K562 (cell line): ENCODE results near the gene CERS2. TPM values are rescaled to one million over a fixed set of nuclear protein-coding genes. Genes with fewer than 3 reads are reported as not detected.
A peak's percentile ranks its signal among the peaks of the same experiment; 100 is the strongest.

Experiments
- BMI1 ChIP-seq: fragments of 150-350 bp; IDR thresholded peaks from 2 replicates; pipeline ENCODE4 v1.6.1; 2014; ENCODE audit warnings: low read length
- BRD9 ChIP-seq: fragments of 450-650 bp; IDR thresholded peaks from 2 replicates; pipeline ENCODE4 v1.6.1; 2018; ENCODE audit warnings: low read depth; ENCODE audit not compliant: partially characterized antibody
- CHD7 ChIP-seq: fragments of 200-600 bp; sonication (generic); IDR thresholded peaks from one replicate; pipeline ENCODE4 v1.6.1; 2012; ENCODE audit warnings: mild to moderate bottlenecking, low read depth, low read length, inconsistent platforms
- GATAD2A ChIP-seq: fragments of 450-650 bp; IDR thresholded peaks from 2 replicates; pipeline ENCODE4 v1.6.1; 2017
- JUND ChIP-seq, 2 experiments: IDR thresholded peaks; 2 replicates in 1 of 2; 3 replicates in 1 of 2; pipeline ENCODE4 v1.6.1; 2011; ENCODE audit warnings: borderline replicate concordance in 2 of 2, low read depth in 2 of 2, low read length in 2 of 2, improper control_type of control experiment in 1 of 2, missing biosample characterization in 1 of 2, missing genetic modification characterization in 1 of 2, missing genetic modification reagents in 1 of 2
- KLF16 ChIP-seq: IDR thresholded peaks from 2 replicates; pipeline ENCODE4 v1.6.1; 2016; ENCODE audit warnings: antibody characterized with exemption
- YY1 ChIP-seq, 3 experiments: IDR thresholded peaks; 2 replicates each; pipeline ENCODE4 v1.6.1; 2011; ENCODE audit warnings: low read length in 2 of 3, mild to moderate bottlenecking in 2 of 3, moderate library complexity in 2 of 3, borderline replicate concordance in 1 of 3, control low read depth in 1 of 3, low read depth in 1 of 3; ENCODE audit not compliant: insufficient read depth in 3 of 3, insufficient replicate concordance in 2 of 3, control insufficient read depth in 1 of 3, insufficient read length in 1 of 3; ENCODE audit errors: extremely low read depth in 1 of 3
- ZNF133 ChIP-seq: fragments of 250-450 bp; sonication (Bioruptor Pico); IDR thresholded peaks from 2 replicates; pipeline ENCODE4 v1.4.0; 2020; ENCODE audit warnings: mild to moderate bottlenecking
- ZNF24 ChIP-seq: fragments of 450-650 bp; IDR thresholded peaks from 2 replicates; pipeline ENCODE4 v1.6.1; 2016
- polyA plus RNA-seq, 8 experiments: library from polyadenylated mRNA; depleted of rRNA in 4 of 8; stranded (reverse) in 5 of 8; unstranded in 3 of 8; fragments of >200 nt; fragmentation: Nextera tagmentation in 2 of 8; fragmentation: Illumina TruSeq in 1 of 8; extraction: Ambion mirVana in 2 of 8; extraction: Trizol in 1 of 8; gene quantifications; 2 replicates each; pipeline versions ENCODE4 v1.2.1 to v1.2.3, GENCODE V29; 2011 to 2014; ENCODE audit warnings: inconsistent platforms in 1 of 8, missing spikeins in 1 of 8
- total RNA-seq, 7 experiments: library from RNA; depleted of rRNA in 6 of 7; stranded (reverse); fragments of >200 nt in 6 of 7; fragmentation: Illumina TruSeq in 2 of 7; extraction: Trizol in 2 of 7; gene quantifications; 2 replicates each; pipeline versions ENCODE4 v1.2.1 to v1.2.3, GENCODE V29; 2011 to 2021; ENCODE audit warnings: low replicate concordance in 1 of 7
- TF ChIP-seq, protein P1 (sequence below): sonication (generic); formaldehyde crosslinking; IDR thresholded peaks from 2 replicates; pipeline ENCODE4 v1.8.0; 2023; ENCODE audit warnings: mild to moderate bottlenecking, missing genetic modification reagents

Gene CERS2
- total and polyA plus RNA-seq, 9 of the 15 experiments (the other 6 are each of a cell fraction or from before 2014, with no cell fraction given) = 23.4 to 295 (median 132) TPM

DNA sequence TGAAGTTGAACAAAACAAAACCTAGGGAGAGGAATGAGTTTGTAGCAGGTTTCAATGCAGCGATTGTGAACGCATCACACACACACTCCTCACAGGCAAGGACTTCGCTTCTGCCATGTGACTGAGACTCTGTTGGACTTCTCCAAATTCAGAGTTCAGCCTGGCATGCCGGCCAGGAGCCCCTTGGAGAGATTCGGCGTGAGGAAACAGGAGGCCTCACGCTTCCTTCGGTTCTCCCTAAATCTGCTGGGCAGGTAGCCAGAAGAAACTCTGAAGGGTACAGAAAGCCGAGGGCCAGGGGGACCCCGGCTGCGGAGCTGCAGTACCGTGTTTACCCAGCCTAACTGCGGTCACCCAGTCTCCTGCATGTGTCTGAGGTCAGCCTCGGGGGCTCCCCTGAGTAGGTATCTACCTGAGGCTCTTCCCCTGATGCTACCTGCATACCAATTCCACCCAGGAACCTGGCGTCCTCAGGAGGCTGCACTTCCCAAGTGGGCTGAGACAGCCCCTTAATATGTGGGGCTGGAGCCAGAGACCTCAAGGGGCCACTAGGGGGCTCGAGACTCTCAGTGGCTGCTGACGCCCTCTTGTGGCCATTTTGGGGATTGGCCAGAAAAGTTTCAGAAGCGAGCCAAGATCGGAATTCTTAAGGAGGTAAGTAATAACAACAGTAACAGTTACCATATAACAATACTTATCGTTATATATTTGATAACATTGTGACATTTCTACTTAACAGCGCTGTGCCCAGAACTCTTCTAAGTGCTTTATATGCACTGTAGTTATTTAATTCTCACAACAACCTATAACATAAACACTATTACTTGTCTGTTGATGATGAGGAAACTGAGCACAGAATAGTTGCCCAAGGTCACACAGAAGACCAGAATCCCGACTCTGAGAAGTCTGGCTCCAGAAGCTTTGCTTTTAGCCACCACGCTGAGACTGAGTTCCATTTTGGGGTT, 4.7 kb upstream of the CERS2 start (continued):
- TF ChIP-seq ZNF133 (CRISPR knock-in tag) = no peak
- TF ChIP-seq, protein P1, sequence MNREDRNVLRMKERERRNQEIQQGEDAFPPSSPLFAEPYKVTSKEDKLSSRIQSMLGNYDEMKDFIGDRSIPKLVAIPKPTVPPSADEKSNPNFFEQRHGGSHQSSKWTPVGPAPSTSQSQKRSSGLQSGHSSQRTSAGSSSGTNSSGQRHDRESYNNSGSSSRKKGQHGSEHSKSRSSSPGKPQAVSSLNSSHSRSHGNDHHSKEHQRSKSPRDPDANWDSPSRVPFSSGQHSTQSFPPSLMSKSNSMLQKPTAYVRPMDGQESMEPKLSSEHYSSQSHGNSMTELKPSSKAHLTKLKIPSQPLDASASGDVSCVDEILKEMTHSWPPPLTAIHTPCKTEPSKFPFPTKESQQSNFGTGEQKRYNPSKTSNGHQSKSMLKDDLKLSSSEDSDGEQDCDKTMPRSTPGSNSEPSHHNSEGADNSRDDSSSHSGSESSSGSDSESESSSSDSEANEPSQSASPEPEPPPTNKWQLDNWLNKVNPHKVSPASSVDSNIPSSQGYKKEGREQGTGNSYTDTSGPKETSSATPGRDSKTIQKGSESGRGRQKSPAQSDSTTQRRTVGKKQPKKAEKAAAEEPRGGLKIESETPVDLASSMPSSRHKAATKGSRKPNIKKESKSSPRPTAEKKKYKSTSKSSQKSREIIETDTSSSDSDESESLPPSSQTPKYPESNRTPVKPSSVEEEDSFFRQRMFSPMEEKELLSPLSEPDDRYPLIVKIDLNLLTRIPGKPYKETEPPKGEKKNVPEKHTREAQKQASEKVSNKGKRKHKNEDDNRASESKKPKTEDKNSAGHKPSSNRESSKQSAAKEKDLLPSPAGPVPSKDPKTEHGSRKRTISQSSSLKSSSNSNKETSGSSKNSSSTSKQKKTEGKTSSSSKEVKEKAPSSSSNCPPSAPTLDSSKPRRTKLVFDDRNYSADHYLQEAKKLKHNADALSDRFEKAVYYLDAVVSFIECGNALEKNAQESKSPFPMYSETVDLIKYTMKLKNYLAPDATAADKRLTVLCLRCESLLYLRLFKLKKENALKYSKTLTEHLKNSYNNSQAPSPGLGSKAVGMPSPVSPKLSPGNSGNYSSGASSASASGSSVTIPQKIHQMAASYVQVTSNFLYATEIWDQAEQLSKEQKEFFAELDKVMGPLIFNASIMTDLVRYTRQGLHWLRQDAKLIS = peak; percentile 85; the same call in 1 of the 2 replicates
- peak; percentile 70 for TF ChIP-seq BRD9
- TF ChIP-seq YY1 (IDR thresholded peaks at IDR 0.05; ENCODE audit: borderline replicate concordance in 1 of 3, control insufficient read depth in 1 of 3, extremely low read depth in 1 of 3, insufficient read depth in 3 of 3, insufficient read length in 1 of 3, insufficient replicate concordance in 2 of 3, low read depth in 1 of 3, low read length in 2 of 3) = peak in 2 of 3 experiments; percentile 29 to 52
- TF ChIP-seq KLF16 = peak; percentile 75
- peak; percentile 72 for TF ChIP-seq JUND (IDR thresholded peaks at IDR 0.05; ENCODE audit: borderline replicate concordance, low read depth, low read length)
- TF ChIP-seq JUND (tag; IDR thresholded peaks at IDR 0.05; ENCODE audit: borderline replicate concordance, low read depth, low read length) = 0 out of 3 replicates have a peak, but pooled peaks have one; percentile 18
- 0 out of 2 replicates have a peak, but pooled peaks have one; percentile 33 for TF ChIP-seq GATAD2A
- TF ChIP-seq CHD7 = no peak
- TF ChIP-seq ZNF24 = 0 out of 2 replicates have a peak, but pooled peaks have one; percentile 9
- no peak for TF ChIP-seq BMI1
